Measurements from ENCODE around the gene OLFML3.

Gene OLFML3

GRCh38 chr1:114024049-114024448 lies 44.8 kb downstream of the OLFML3 start:
- no peak overlapping the region for H3K27ac ChIP-seq (ENCODE audit: low read depth, low read length)
- H3K4me2 ChIP-seq (ENCODE audit: low read depth, low read length, poor library complexity, severe bottlenecking): no peak overlapping the region

GRCh38 chr1:114025609-114026401 lies 46.5 kb downstream of the OLFML3 start:
- H3K36me3 ChIP-seq (ENCODE audit: low read length): no peaks in the 10 kb centered on the region

More at GRCh38 chr1:114024049-114024448, 44.8 kb downstream of the OLFML3 start:
- no peaks in the 10 kb centered on the region for H3F3A ChIP-seq (ENCODE audit: insufficient read depth)
- no peak overlapping the region for H3K4me3 ChIP-seq (ENCODE audit: insufficient read depth, low read length, poor library complexity, severe bottlenecking)
- no peaks in the 10 kb centered on the region for H3K9me2 ChIP-seq (replicated peaks; ENCODE audit: insufficient read depth, low read length)
- H3K36me3 ChIP-seq (ENCODE audit: low read length): no peaks in the 10 kb centered on the region
- H3K79me2 ChIP-seq (ENCODE audit: insufficient read depth, low read length): no peaks in the 10 kb centered on the region
- H3K9ac ChIP-seq (ENCODE audit: low read length): no peak overlapping the region
- no peak overlapping the region for H2AFZ ChIP-seq (ENCODE audit: low read depth, low read length, severe bottlenecking)
- H4K20me1 ChIP-seq (ENCODE audit: low read depth, low read length): no peaks in the 10 kb centered on the region
- TF ChIP-seq CTCF (IDR thresholded peaks at IDR 0.05; ENCODE audit: insufficient read depth, low read length, poor library complexity, severe bottlenecking) (no peak), EZH2phosphoT487 (conservative IDR thresholded peaks at IDR 0.05; ENCODE audit: low read length) (no peak)
- H3K27me3 ChIP-seq (ENCODE audit: low read length): no peaks in the 10 kb centered on the region
- no peaks in the 10 kb centered on the region for H3K9me3 ChIP-seq (ENCODE audit: insufficient read depth, low read length)

GRCh38 chr1:114026797-114027196 lies 47.5 kb downstream of the OLFML3 start:
- no peaks in the 10 kb centered on the region for H3F3A ChIP-seq (ENCODE audit: insufficient read depth)

More at GRCh38 chr1:114025609-114026401, 46.5 kb downstream of the OLFML3 start:
- no peak for TF ChIP-seq CTCF (IDR thresholded peaks at IDR 0.05; ENCODE audit: insufficient read depth, low read length, poor library complexity, severe bottlenecking)
- TF ChIP-seq EZH2phosphoT487 (conservative IDR thresholded peaks at IDR 0.05; ENCODE audit: low read length): no peak
- no peaks in the 10 kb centered on the region for H3K9me2 ChIP-seq (replicated peaks; ENCODE audit: insufficient read depth, low read length)
- no peaks in the 10 kb centered on the region for H3K79me2 ChIP-seq (ENCODE audit: insufficient read depth, low read length)
- no peak overlapping the region for H2AFZ ChIP-seq (ENCODE audit: low read depth, low read length, severe bottlenecking)
- no peak overlapping the region for H3K9ac ChIP-seq (ENCODE audit: low read length)
- H4K20me1 ChIP-seq (ENCODE audit: low read depth, low read length): no peaks in the 10 kb centered on the region
- no peak overlapping the region for H3K4me2 ChIP-seq (ENCODE audit: low read depth, low read length, poor library complexity, severe bottlenecking)
- no peaks in the 10 kb centered on the region for H3K27me3 ChIP-seq (ENCODE audit: low read length)
- H3K27ac ChIP-seq (ENCODE audit: low read depth, low read length): no peak overlapping the region
- no peaks in the 10 kb centered on the region for H3F3A ChIP-seq (ENCODE audit: insufficient read depth)
- H3K4me3 ChIP-seq (ENCODE audit: insufficient read depth, low read length, poor library complexity, severe bottlenecking): no peak overlapping the region
- H3K9me3 ChIP-seq (ENCODE audit: insufficient read depth, low read length): no peaks in the 10 kb centered on the region

More at GRCh38 chr1:114026797-114027196, 47.5 kb downstream of the OLFML3 start:
- no peak overlapping the region for H3K4me3 ChIP-seq (ENCODE audit: insufficient read depth, low read length, poor library complexity, severe bottlenecking)
- no peak overlapping the region for H2AFZ ChIP-seq (ENCODE audit: low read depth, low read length, severe bottlenecking)
- no peaks in the 10 kb centered on the region for H3K9me2 ChIP-seq (replicated peaks; ENCODE audit: insufficient read depth, low read length)
- no peaks in the 10 kb centered on the region for H4K20me1 ChIP-seq (ENCODE audit: low read depth, low read length)
- no peaks in the 10 kb centered on the region for H3K36me3 ChIP-seq (ENCODE audit: low read length)
- H3K27ac ChIP-seq (ENCODE audit: low read depth, low read length): no peak overlapping the region
- no peak overlapping the region for H3K9ac ChIP-seq (ENCODE audit: low read length)
- no peak overlapping the region for H3K4me2 ChIP-seq (ENCODE audit: low read depth, low read length, poor library complexity, severe bottlenecking)
- no peaks in the 10 kb centered on the region for H3K79me2 ChIP-seq (ENCODE audit: insufficient read depth, low read length)
- H3K27me3 ChIP-seq (ENCODE audit: low read length): no peaks in the 10 kb centered on the region
- TF ChIP-seq EZH2phosphoT487 (conservative IDR thresholded peaks at IDR 0.05; ENCODE audit: low read length) (no peak), CTCF (IDR thresholded peaks at IDR 0.05; ENCODE audit: insufficient read depth, low read length, poor library complexity, severe bottlenecking) (no peak)
- H3K9me3 ChIP-seq (ENCODE audit: insufficient read depth, low read length): no peaks in the 10 kb centered on the region
